Spleen (tissue), 11 donors: Measurements from ENCODE around the gene DLEC1. TPM values are rescaled to one million over a fixed set of nuclear protein-coding genes. Genes with fewer than 3 reads are reported as not detected.

Experiments
- DNase-seq: peaks from one replicate; pipeline ENCODE4 v3.0.0-alpha.2; 2020
- H3K27ac ChIP-seq, 8 donors: fragments of 200-600 bp; sonication (generic) in 7 of 8; 1 replicate in 4 of 8; 2 replicates in 4 of 8; pipeline versions ENCODE4 v1.5.0 to v1.8.0; 2016 to 2021; ENCODE audit warnings: inconsistent platforms in 4 of 8, mild to moderate bottlenecking in 4 of 8, moderate library complexity in 1 of 8
- H3K27me3 ChIP-seq, 7 donors: fragments of 200-600 bp; sonication (generic) in 6 of 7; replicated peaks in 1 of 7; 1 replicate in 4 of 7; 2 replicates in 3 of 7; pipeline versions ENCODE4 v1.5.0 to v1.8.0; 2016 to 2021; ENCODE audit warnings: inconsistent platforms in 3 of 7, mild to moderate bottlenecking in 1 of 7
- H3K36me3 ChIP-seq, 6 donors: fragments of 200-600 bp; sonication (generic) in 5 of 6; 1 replicate in 4 of 6; 2 replicates in 2 of 6; pipeline versions ENCODE4 v1.5.0 to v1.8.0; 2016 to 2021; ENCODE audit warnings: inconsistent platforms in 2 of 6
- H3K4me1 ChIP-seq, 6 donors: fragments of 200-600 bp; sonication (generic) in 5 of 6; 1 replicate in 3 of 6; 2 replicates in 3 of 6; pipeline versions ENCODE4 v1.5.0 to v1.8.0; 2016 to 2021; ENCODE audit warnings: inconsistent platforms in 3 of 6
- H3K4me3 ChIP-seq, 8 donors: fragments of 200-600 bp; sonication (generic) in 7 of 8; 1 replicate in 4 of 8; 2 replicates in 4 of 8; pipeline versions ENCODE4 v1.5.0 to v1.8.0; 2016 to 2021; ENCODE audit warnings: inconsistent platforms in 4 of 8, mild to moderate bottlenecking in 4 of 8, moderate library complexity in 2 of 8
- H3K9me3 ChIP-seq, 8 donors: fragments of 200-600 bp; sonication (generic) in 7 of 8; 1 replicate in 4 of 8; 2 replicates in 4 of 8; pipeline versions ENCODE4 v1.5.0 to v1.8.0; 2016 to 2021; ENCODE audit warnings: inconsistent platforms in 4 of 8
- POLR2A ChIP-seq, 3 donors: fragments of 450-650 bp; IDR thresholded peaks; one replicate each; pipeline ENCODE4 v1.5.1; 2017; ENCODE audit warnings: antibody characterized with exemption in 3 of 3, mild to moderate bottlenecking in 1 of 3
- POLR2AphosphoS5 ChIP-seq, 3 donors: sonication (generic); formaldehyde crosslinking; IDR thresholded peaks; one replicate each; pipeline ENCODE4 v1.5.1; 2017; ENCODE audit warnings: antibody characterized with exemption in 3 of 3
- WGBS, 5 donors: extraction: QIAGEN DNeasy Blood & Tissue Kit in 3 of 5; methylation state at CpG; one replicate each; pipeline versions ENCODE4 v1.1.5 to v1.1.7; 2013 to 2018; 5-methylcytosine and 5-hydroxymethylcytosine counted together
- intact Hi-C: fragments of 100-400 bp; cut with DNase I; formaldehyde crosslinking; loops from one replicate; pipeline ENCODE4 v1.15.0; 2023; ENCODE audit warnings: low total_unique reads
- polyA plus RNA-seq, 3 donors: library from polyadenylated mRNA; stranded (reverse); fragments of 200-250 nt; gene quantifications; one replicate each; pipeline ENCODE4 v1.2.1, GENCODE V29; 2013
- total RNA-seq, 7 donors: library from RNA; depleted of rRNA in 3 of 7; stranded (reverse); fragments of >200 nt in 3 of 7; fragmentation: NEBNext Ultra II Directional in 4 of 7; extraction: Animal tissue kit (Norgen Biotek cat#: 25700) in 4 of 7; gene quantifications; one replicate each; pipeline versions ENCODE4 v1.1.0 to v1.2.1, GENCODE V29; 2016 to 2021
- TF ChIP-seq, protein P1 (sequence below), 11 experiments: fragments of 200-600 bp in 7 of 11; fragments of 450-650 bp in 4 of 11; sonication (generic) in 4 of 11; IDR thresholded peaks in 8 of 11; conservative IDR thresholded peaks in 3 of 11; 1 replicate in 7 of 11; 2 replicates in 4 of 11; pipeline versions ENCODE4 v1.4.0 to v1.8.0; 2016 to 2021; ENCODE audit warnings: antibody characterized with exemption in 11 of 11, inconsistent platforms in 4 of 11, mild to moderate bottlenecking in 1 of 11
- donor health status: healthy with polysubstance abuse.
- donor health status: DM: no; HTN: no; CAD: no; lungs with moderate emphysema.
- donor health status: DM: no; HTN: no; CAD: no.
- donor health status: Bipolar disorder and iron deficiency.
- donor health status: healthy.
- donor health status: DM: no; HTN: no; CAD: no.
- donor health status: DM: yes; HTN: yes; CAD: no.

The DLEC1 gene
- total and polyA plus RNA-seq, 10 donors: 0.36 to 2.3 (median 0.88) TPM

DNA sequence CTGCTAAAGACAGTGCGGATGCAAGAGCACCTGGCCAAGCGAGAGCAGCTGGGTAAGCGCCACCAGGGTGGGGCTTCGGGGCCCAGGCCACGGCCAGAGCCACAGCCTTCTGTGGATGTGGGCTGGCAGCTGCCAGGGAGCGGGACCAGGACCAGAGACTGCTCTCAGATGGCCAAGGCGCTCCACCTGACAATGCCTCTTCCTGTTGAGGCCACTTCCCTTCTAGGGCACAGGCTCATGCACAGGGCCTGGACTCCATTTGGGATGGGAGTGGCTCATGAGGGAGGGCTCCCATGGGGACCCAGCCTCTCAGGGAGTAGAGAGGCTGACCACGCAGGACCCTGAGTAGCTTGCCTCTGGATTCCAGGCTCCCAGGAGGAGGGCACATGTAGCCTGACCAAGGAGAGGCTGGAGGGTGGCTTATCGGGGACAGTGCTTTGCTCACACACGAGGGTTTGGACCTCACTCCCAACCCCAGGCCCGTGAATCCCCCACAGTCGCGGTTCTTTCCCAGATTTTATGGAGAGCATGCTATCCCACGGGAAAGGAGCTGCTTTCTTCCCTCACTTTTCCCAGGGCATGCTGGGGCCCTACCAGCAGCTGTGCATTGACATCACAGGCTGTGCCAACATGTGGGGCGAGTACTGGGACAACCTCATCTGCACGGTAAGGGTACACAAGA, 72.8 kb downstream of the DLEC1 start:
- 73 to 88% (median 79%) methylated on average over 8 to 16 of the region's 16 CpGs for WGBS, 5 donors
- intact Hi-C loops: no loop called here
- Histone ChIP-seq H3K27ac (no peak overlapping the region), H3K36me3 (peaks cover 0 to 4% (median 0%) of the 10 kb centered on the region in 6 donors), H3K27me3 (no peaks in the 10 kb centered on the region), H3K4me3 (no peak overlapping the region), H3K9me3 (no peaks in the 10 kb centered on the region), H3K4me1 (peaks cover 0 to 49% (median 7%) of the 10 kb centered on the region in 6 donors)
- TF ChIP-seq POLR2A (IDR thresholded peaks at IDR 0.05): no peak
- TF ChIP-seq, protein P1, sequence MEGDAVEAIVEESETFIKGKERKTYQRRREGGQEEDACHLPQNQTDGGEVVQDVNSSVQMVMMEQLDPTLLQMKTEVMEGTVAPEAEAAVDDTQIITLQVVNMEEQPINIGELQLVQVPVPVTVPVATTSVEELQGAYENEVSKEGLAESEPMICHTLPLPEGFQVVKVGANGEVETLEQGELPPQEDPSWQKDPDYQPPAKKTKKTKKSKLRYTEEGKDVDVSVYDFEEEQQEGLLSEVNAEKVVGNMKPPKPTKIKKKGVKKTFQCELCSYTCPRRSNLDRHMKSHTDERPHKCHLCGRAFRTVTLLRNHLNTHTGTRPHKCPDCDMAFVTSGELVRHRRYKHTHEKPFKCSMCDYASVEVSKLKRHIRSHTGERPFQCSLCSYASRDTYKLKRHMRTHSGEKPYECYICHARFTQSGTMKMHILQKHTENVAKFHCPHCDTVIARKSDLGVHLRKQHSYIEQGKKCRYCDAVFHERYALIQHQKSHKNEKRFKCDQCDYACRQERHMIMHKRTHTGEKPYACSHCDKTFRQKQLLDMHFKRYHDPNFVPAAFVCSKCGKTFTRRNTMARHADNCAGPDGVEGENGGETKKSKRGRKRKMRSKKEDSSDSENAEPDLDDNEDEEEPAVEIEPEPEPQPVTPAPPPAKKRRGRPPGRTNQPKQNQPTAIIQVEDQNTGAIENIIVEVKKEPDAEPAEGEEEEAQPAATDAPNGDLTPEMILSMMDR (IDR thresholded peaks at IDR 0.05 in 8 of 11, conservative IDR thresholded peaks at IDR 0.05 in 3 of 11): no peak
- TF ChIP-seq POLR2AphosphoS5 (IDR thresholded peaks at IDR 0.05): peak in 1 of 3 donors; percentile 36
- DNase-seq: peak; percentile 54

DNA sequence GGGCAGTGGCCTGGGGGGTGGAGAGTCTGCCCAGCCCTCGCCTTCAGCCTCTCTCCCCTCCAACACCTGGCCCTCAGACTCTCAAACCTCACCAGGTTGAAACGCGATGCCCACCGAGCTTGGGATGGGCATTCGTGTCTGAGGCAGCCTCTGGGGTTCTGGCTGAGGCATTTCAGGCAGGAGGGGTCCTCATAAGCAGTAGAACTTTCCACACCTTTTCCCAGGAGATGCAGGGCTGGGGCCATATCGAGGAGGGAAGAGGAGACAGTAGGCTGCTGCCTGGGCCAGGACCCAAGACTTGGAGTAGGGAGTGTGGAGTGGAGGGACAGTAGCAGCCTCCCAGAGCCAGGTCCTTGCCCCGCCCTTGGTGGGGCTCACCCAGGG, 73.4 kb downstream of the DLEC1 start:
- Histone ChIP-seq H3K27me3 (no peaks in the 10 kb centered on the region), H3K4me3 (no peak overlapping the region), H3K27ac (no peak overlapping the region), H3K36me3 (peaks cover 0 to 9% (median 0%) of the 10 kb centered on the region in 6 donors), H3K4me1 (peaks cover 0 to 43% (median 7%) of the 10 kb centered on the region in 6 donors), H3K9me3 (no peaks in the 10 kb centered on the region)
- WGBS, 5 donors: 83 to 96% (median 90%) methylated on average over 7 of the region's 7 CpGs
- DNase-seq: peak; percentile 44
- TF ChIP-seq POLR2AphosphoS5 (IDR thresholded peaks at IDR 0.05): peak in 1 of 3 donors; percentile 12
- TF ChIP-seq, protein P1 (IDR thresholded peaks at IDR 0.05 in 8 of 11, conservative IDR thresholded peaks at IDR 0.05 in 3 of 11): no peak
- intact Hi-C loops: no loop called here

DNA sequence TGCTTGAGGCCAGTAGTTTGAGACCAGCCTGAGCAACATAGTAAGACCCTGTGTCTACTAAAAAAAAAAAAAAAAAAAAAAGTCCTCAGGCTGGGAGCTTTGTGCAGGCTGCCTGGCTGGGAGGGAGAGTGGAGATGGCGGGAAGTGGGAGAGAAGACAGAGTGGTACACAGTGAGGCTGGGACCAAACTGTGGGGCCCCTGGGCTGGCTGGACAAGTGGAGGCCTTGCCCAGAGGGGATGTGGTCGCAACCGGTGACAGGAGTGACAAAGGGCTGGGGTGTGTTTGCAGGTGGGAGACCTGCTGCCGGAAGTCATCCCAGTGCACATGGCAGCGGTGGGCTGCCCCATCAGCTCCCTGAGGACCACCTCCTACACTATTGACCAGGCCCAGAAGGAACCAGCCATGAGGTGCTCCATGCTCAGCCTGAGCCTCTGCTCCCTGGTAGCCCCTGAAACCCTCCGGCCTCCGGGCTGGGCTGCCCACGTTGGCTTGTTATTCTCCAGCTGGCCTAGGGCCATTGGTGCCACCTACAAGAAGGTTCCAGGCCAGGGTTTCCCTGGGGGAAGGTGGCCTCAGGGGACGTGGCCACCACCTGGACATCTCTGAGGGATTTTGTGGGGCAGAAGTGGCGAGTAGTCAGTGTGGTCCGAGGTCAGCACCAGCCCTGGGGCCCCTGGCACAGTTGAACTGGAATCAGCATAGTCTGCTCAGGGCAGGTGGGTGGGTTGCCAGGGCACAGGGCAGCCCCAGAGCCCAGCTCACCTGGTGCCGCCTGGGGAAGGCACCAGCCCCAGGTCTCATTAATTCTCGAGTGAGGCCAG, 75.3 kb downstream of the DLEC1 start:
- Histone ChIP-seq H3K4me3 (no peak overlapping the region), H3K36me3 (peaks cover 0 to 28% (median 0%) of the 10 kb centered on the region in 6 donors), H3K27me3 (no peaks in the 10 kb centered on the region), H3K4me1 (peaks cover 0 to 35% (median 2%) of the 10 kb centered on the region in 6 donors), H3K27ac (no peak overlapping the region), H3K9me3 (no peaks in the 10 kb centered on the region)
- 81 to 86% (median 83%) methylated on average over 12 to 13 of the region's 13 CpGs for WGBS, 5 donors
- intact Hi-C loops: no loop called here
- TF ChIP-seq, protein P1 (IDR thresholded peaks at IDR 0.05 in 8 of 11, conservative IDR thresholded peaks at IDR 0.05 in 3 of 11): no peak
- TF ChIP-seq POLR2A (IDR thresholded peaks at IDR 0.05) (no peak), POLR2AphosphoS5 (IDR thresholded peaks at IDR 0.05) (peak in 1 of 3 donors; percentile 50)
- peak; percentile 62 for DNase-seq
